Measurements from ENCODE around the gene ENOX1. TPM values are rescaled to one million over a fixed set of nuclear protein-coding genes. Genes with fewer than 3 reads are reported as not detected.

Gene ENOX1
- total RNA-seq, 6 experiments from 2014 or later = 0.50 to 3.2 (median 0.64) TPM

DNA sequence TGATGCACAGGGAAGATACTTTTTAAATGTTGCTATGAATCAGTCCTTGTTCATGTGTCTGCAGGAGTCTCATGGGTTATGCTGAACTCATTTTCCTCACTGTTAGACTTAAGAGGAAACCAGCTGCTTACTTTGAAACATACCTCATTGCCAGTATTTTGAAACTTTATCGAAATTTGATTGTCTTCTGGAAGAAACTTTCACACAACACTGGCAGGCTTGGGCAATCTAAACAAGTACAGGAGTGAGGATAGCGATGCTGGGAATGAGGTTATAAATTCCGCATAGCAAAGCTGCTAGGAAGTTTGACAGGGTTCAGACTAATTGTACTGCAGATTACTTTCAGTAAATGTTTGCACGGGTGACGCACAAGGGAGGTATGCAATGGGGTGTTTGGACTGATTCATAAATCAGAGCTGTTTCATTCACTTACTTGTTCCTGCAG lies 517.7 kb downstream of the ENOX1 start:
- Mint-ChIP-seq H3K9me3 (no peaks in the 10 kb centered on the region), H3K27ac (peak overlapping the region; percentile 91), H3K27me3 (ENCODE audit: insufficient read depth) (no peaks in the 10 kb centered on the region), H3K36me3 (ENCODE audit: low read depth) (no peaks in the 10 kb centered on the region), H3K4me1 (ENCODE audit: low read depth) (peaks cover 75% of the 10 kb centered on the region), H3K4me3 (peak overlapping the region; percentile 79)
- TF ChIP-seq, protein P1, sequence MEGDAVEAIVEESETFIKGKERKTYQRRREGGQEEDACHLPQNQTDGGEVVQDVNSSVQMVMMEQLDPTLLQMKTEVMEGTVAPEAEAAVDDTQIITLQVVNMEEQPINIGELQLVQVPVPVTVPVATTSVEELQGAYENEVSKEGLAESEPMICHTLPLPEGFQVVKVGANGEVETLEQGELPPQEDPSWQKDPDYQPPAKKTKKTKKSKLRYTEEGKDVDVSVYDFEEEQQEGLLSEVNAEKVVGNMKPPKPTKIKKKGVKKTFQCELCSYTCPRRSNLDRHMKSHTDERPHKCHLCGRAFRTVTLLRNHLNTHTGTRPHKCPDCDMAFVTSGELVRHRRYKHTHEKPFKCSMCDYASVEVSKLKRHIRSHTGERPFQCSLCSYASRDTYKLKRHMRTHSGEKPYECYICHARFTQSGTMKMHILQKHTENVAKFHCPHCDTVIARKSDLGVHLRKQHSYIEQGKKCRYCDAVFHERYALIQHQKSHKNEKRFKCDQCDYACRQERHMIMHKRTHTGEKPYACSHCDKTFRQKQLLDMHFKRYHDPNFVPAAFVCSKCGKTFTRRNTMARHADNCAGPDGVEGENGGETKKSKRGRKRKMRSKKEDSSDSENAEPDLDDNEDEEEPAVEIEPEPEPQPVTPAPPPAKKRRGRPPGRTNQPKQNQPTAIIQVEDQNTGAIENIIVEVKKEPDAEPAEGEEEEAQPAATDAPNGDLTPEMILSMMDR (IDR thresholded peaks at IDR 0.05) = no peak
- DNase-seq = peak; percentile 89

DNA sequence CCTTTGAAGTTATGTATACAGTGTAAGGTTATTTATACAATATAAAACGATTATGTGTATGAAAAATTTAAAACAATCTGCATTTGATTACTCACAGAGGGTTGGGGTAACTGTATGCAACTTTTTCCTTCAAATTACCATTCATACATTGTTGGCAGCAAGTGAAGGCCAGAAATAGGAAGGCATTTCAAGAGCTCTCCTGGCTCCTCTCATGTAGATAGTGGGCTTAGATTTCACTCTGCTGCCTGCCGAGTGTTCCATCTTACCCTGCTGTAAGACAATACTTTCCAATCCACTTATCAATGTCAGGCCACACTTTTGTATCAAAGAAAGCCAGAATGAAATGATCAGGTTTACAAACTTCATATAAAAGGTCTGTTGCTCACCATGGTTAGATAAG lies 518.1 kb downstream of the ENOX1 start:
- DNase-seq = no peak
- H3K4me1 Mint-ChIP-seq (ENCODE audit: low read depth) = peaks cover 75% of the 10 kb centered on the region
- H3K27me3 Mint-ChIP-seq (ENCODE audit: insufficient read depth) = no peaks in the 10 kb centered on the region
- TF ChIP-seq, protein P1 (IDR thresholded peaks at IDR 0.05) = no peak
- peak overlapping the region; percentile 79 for H3K4me3 Mint-ChIP-seq
- H3K36me3 Mint-ChIP-seq (ENCODE audit: low read depth) = no peaks in the 10 kb centered on the region
- peak overlapping the region; percentile 91 for H3K27ac Mint-ChIP-seq
- H3K9me3 Mint-ChIP-seq = no peaks in the 10 kb centered on the region

DNA sequence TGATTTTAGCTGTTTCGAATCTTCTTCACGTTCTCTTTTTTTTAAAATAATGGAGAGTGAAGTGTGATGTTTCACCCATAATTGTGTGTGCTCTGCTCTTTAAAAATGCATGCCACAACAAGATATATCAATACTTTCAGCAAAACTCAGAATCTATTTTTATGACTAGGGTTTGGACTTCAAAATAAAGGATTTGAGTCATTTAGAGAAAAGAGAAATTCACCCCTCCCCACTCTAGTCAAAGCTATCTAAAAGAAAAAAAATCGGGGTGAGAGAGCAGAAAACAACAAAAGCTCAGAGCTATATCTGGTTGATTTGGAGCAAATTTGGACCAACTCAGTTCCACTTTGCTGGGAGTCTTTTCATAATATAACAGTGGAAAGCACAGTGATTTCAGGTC lies 518.9 kb downstream of the ENOX1 start:
- Mint-ChIP-seq H3K9me3 (no peaks in the 10 kb centered on the region), H3K27ac (peak overlapping the region; percentile 91), H3K27me3 (ENCODE audit: insufficient read depth) (no peaks in the 10 kb centered on the region), H3K4me1 (ENCODE audit: low read depth) (peaks cover 74% of the 10 kb centered on the region), H3K36me3 (ENCODE audit: low read depth) (no peaks in the 10 kb centered on the region), H3K4me3 (peak overlapping the region; percentile 8; the same call in 1 of the 2 replicates)
- TF ChIP-seq, protein P1 (IDR thresholded peaks at IDR 0.05) = no peak
- DNase-seq = no peak

DNA sequence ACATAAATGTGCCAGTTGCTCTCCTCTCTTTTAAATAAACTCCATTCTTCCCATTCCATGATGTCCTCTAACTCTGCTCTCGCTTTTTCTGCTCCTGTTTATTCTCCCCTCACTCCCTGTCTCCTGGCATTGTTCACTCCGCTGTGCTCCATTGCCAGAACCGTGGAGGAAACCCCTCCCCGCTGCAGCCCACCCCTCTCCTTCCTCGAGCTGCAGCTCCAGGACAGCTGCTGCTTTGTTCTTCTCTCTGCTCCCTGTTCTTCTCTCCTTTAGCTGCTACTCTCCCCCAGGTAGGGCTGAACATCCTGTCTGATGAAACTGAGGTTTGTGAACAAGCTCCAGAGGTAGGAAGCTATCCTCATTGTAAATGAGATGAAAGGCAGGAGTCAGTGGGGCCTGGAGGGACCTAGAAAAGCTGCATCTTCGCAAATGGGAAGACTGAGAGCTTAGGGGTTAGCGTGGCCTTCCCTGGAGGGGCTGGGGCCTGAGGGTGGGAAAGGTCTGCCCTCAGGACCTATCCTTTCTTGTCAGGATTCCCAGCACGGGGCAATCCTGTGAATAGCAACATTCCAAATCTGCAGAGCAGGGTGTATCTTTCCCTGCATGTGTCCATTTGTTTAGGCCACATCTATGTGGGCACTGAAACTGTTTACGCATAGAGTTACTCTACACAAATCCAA lies 519.7 kb downstream of the ENOX1 start:
- H3K9me3 Mint-ChIP-seq = no peaks in the 10 kb centered on the region
- H3K27ac Mint-ChIP-seq = no peak overlapping the region
- no peak for DNase-seq
- H3K27me3 Mint-ChIP-seq (ENCODE audit: insufficient read depth) = no peaks in the 10 kb centered on the region
- peaks cover 70% of the 10 kb centered on the region for H3K4me1 Mint-ChIP-seq (ENCODE audit: low read depth)
- TF ChIP-seq, protein P1 (IDR thresholded peaks at IDR 0.05) = no peak
- H3K4me3 Mint-ChIP-seq = no peak overlapping the region
- no peaks in the 10 kb centered on the region for H3K36me3 Mint-ChIP-seq (ENCODE audit: low read depth)

DNA sequence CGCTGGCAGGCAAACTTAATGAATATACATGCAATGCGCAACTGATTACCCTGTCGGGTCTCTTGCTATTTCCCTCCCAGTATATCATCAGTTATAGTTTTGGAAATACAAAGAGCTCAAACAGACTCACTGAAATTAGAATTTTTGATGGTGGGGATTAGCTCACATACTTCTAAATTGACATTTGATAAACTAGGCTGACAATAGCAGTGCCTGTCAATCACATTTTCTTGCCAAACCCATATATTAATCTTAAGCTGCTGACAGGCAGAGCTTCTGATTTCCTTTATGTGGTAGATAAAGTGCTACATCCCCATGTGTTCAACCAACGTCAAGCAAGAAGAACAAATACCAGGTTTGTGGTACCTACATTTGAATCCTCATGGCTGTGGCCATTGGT lies 521.7 kb downstream of the ENOX1 start:
- H3K4me1 Mint-ChIP-seq (ENCODE audit: low read depth) = peaks cover 68% of the 10 kb centered on the region
- H3K36me3 Mint-ChIP-seq (ENCODE audit: low read depth) = no peaks in the 10 kb centered on the region
- H3K9me3 Mint-ChIP-seq = no peaks in the 10 kb centered on the region
- TF ChIP-seq, protein P1 (IDR thresholded peaks at IDR 0.05) = no peak
- no peak overlapping the region for H3K4me3 Mint-ChIP-seq
- no peak overlapping the region for H3K27ac Mint-ChIP-seq
- H3K27me3 Mint-ChIP-seq (ENCODE audit: insufficient read depth) = no peaks in the 10 kb centered on the region
- DNase-seq = no peak
